Endothelial cell (in vitro differentiated cells): ENCODE measurements around the gene TIMM9. TPM values are rescaled to one million over a fixed set of nuclear protein-coding genes. Genes with fewer than 3 reads are reported as not detected.

Source experiments
- DNase-seq: peaks from one replicate; pipeline ENCODE4 v3.0.0; 2021; ENCODE audit warnings: low spot score
- H3K27ac Mint-ChIP-seq: one replicate; pipeline ENCODE4 v1.8.0; 2021; ENCODE audit warnings: mixed read lengths, inconsistent platforms; ENCODE audit not compliant: unreplicated experiment
- H3K27me3 Mint-ChIP-seq: one replicate; pipeline ENCODE4 v1.8.0; 2021; ENCODE audit warnings: mild to moderate bottlenecking, moderate library complexity, mixed read lengths, inconsistent platforms; ENCODE audit not compliant: unreplicated experiment
- H3K36me3 Mint-ChIP-seq: one replicate; pipeline ENCODE4 v1.8.0; 2021; ENCODE audit warnings: mild to moderate bottlenecking, low read depth, mixed read lengths, inconsistent platforms; ENCODE audit not compliant: unreplicated experiment
- H3K4me1 Mint-ChIP-seq: one replicate; pipeline ENCODE4 v1.8.0; 2021; ENCODE audit warnings: mild to moderate bottlenecking, mixed read lengths, inconsistent platforms; ENCODE audit not compliant: unreplicated experiment
- H3K4me3 Mint-ChIP-seq: one replicate; pipeline ENCODE4 v1.8.0; 2021; ENCODE audit warnings: mild to moderate bottlenecking, mixed read lengths, inconsistent platforms; ENCODE audit not compliant: unreplicated experiment
- H3K9me3 Mint-ChIP-seq: one replicate; pipeline ENCODE4 v1.8.0; 2021; ENCODE audit warnings: mixed read lengths, inconsistent platforms; ENCODE audit not compliant: unreplicated experiment
- CTCF ChIP-seq: fragments of 200-600 bp; sonication (generic); IDR thresholded peaks from one replicate; pipeline ENCODE4 v1.5.0; 2021; ENCODE audit warnings: antibody characterized with exemption; ENCODE audit not compliant: unreplicated experiment
- total RNA-seq: library from RNA; stranded (reverse); fragmentation: NEBNext Ultra II Directional; extraction: Animal tissue kit (Norgen Biotek cat#: 25700); gene quantifications from one replicate; pipeline ENCODE4 v1.2.1, GENCODE V29; 2021; ENCODE audit not compliant: unreplicated experiment

The TIMM9 gene
- total RNA-seq, 1 donor from 2014 or later, result 42.1 TPM

GRCh38 chr14:58415636-58416547, 11.4 kb downstream of the TIMM9 start:
- Mint-ChIP-seq H3K9me3 (no peaks in the 10 kb centered on the region), H3K4me3 (no peak overlapping the region), H3K27me3 (no peaks in the 10 kb centered on the region), H3K36me3 (peaks cover 29% of the 10 kb centered on the region), H3K27ac (no peak overlapping the region), H3K4me1 (no peaks in the 10 kb centered on the region)
- DNase-seq, result no peak
- no peak for TF ChIP-seq CTCF

- no peak for TF ChIP-seq CTCF
- peaks cover 32% of the 10 kb centered on the region for H3K36me3 Mint-ChIP-seq
- no peak overlapping the region for H3K4me3 Mint-ChIP-seq
- DNase-seq, result no peak
- H3K27ac Mint-ChIP-seq, result no peak overlapping the region
- no peaks in the 10 kb centered on the region for H3K9me3 Mint-ChIP-seq
- no peaks in the 10 kb centered on the region for H3K27me3 Mint-ChIP-seq
- H3K4me1 Mint-ChIP-seq, result no peaks in the 10 kb centered on the region
These were observed 12.5 kb downstream of the TIMM9 start for GRCh38 chr14:58414845-58415244.

GRCh38 chr14:58408681-58409215, 18.6 kb downstream of the TIMM9 start:
- Mint-ChIP-seq H3K27me3 (no peaks in the 10 kb centered on the region), H3K27ac (no peak overlapping the region), H3K9me3 (no peaks in the 10 kb centered on the region), H3K4me1 (no peaks in the 10 kb centered on the region), H3K4me3 (no peak overlapping the region), H3K36me3 (peaks cover 7% of the 10 kb centered on the region)
- no peak for DNase-seq
- no peak for TF ChIP-seq CTCF

GRCh38 chr14:58401587-58401986, 25.7 kb downstream of the TIMM9 start:
- Mint-ChIP-seq H3K4me3 (no peak overlapping the region), H3K27me3 (peaks cover 1% of the 10 kb centered on the region), H3K9me3 (no peaks in the 10 kb centered on the region), H3K36me3 (no peaks in the 10 kb centered on the region), H3K4me1 (no peaks in the 10 kb centered on the region), H3K27ac (no peak overlapping the region)
- no peak for TF ChIP-seq CTCF
- DNase-seq, result no peak

GRCh38 chr14:58398895-58399294, 28.4 kb downstream of the TIMM9 start:
- DNase-seq, result no peak
- Mint-ChIP-seq H3K27me3 (peaks cover 9% of the 10 kb centered on the region), H3K4me1 (peaks cover 6% of the 10 kb centered on the region), H3K36me3 (peaks cover 3% of the 10 kb centered on the region), H3K9me3 (no peaks in the 10 kb centered on the region), H3K27ac (no peak overlapping the region), H3K4me3 (no peak overlapping the region)
- no peak for TF ChIP-seq CTCF
